ENCODE data around the gene ZNF506.

ZNF506 gene

GRCh38 chr19:19742773-19743172, 78.8 kb downstream of the ZNF506 start:
- Histone ChIP-seq H3K9me2 (replicated peaks; ENCODE audit: insufficient read depth, low read length) (no peaks in the 10 kb centered on the region), H3F3A (ENCODE audit: insufficient read depth) (no peaks in the 10 kb centered on the region), H3K79me2 (ENCODE audit: insufficient read depth, low read length) (no peaks in the 10 kb centered on the region), H2AFZ (ENCODE audit: low read depth, low read length, severe bottlenecking) (no peak overlapping the region), H3K27me3 (ENCODE audit: low read length) (no peaks in the 10 kb centered on the region), H3K36me3 (ENCODE audit: low read length) (no peaks in the 10 kb centered on the region), H4K20me1 (ENCODE audit: low read depth, low read length) (no peaks in the 10 kb centered on the region), H3K27ac (ENCODE audit: low read depth, low read length) (no peak overlapping the region), H3K9ac (ENCODE audit: low read length) (no peak overlapping the region), H3K9me3 (ENCODE audit: insufficient read depth, low read length) (no peaks in the 10 kb centered on the region), H3K4me3 (ENCODE audit: insufficient read depth, low read length, poor library complexity, severe bottlenecking) (no peak overlapping the region), H3K4me2 (ENCODE audit: low read depth, low read length, poor library complexity, severe bottlenecking) (no peak overlapping the region)
- TF ChIP-seq, protein P1, sequence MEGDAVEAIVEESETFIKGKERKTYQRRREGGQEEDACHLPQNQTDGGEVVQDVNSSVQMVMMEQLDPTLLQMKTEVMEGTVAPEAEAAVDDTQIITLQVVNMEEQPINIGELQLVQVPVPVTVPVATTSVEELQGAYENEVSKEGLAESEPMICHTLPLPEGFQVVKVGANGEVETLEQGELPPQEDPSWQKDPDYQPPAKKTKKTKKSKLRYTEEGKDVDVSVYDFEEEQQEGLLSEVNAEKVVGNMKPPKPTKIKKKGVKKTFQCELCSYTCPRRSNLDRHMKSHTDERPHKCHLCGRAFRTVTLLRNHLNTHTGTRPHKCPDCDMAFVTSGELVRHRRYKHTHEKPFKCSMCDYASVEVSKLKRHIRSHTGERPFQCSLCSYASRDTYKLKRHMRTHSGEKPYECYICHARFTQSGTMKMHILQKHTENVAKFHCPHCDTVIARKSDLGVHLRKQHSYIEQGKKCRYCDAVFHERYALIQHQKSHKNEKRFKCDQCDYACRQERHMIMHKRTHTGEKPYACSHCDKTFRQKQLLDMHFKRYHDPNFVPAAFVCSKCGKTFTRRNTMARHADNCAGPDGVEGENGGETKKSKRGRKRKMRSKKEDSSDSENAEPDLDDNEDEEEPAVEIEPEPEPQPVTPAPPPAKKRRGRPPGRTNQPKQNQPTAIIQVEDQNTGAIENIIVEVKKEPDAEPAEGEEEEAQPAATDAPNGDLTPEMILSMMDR (IDR thresholded peaks at IDR 0.05; ENCODE audit: insufficient read depth, low read length, poor library complexity, severe bottlenecking): no peak
- TF ChIP-seq EZH2phosphoT487 (conservative IDR thresholded peaks at IDR 0.05; ENCODE audit: low read length): no peak

All from SU-DHL-6 (cell line).